Testis (tissue), 3 donors: ENCODE results near the gene CORO1C. TPM values are rescaled to one million over a fixed set of nuclear protein-coding genes. Genes with fewer than 3 reads are reported as not detected.
A peak's percentile ranks its signal among the peaks of the same experiment; 100 is the strongest.
"Not testable (repeated sequence)": the region's sequence is repeated elsewhere in the genome, so short reads cannot be mapped to it uniquely, and the experiment has no call there.

Source experiments
- DNase-seq: peaks from one replicate; pipeline ENCODE4 v3.0.0-alpha.2; 2019
- H3K27ac ChIP-seq, 2 donors: fragments of 200-600 bp; sonication (generic); one replicate each; pipeline ENCODE4 v1.5.1; 2019
- H3K27me3 ChIP-seq: fragments of 200-600 bp; sonication (generic); one replicate; pipeline ENCODE4 v1.5.1; 2019
- H3K36me3 ChIP-seq: fragments of 200-600 bp; sonication (generic); one replicate; pipeline ENCODE4 v1.5.1; 2017; ENCODE audit warnings: low read depth; ENCODE audit errors: missing control alignments
- H3K4me1 ChIP-seq: fragments of 200-600 bp; sonication (generic); one replicate; pipeline ENCODE4 v1.5.1; 2019
- H3K4me3 ChIP-seq, 2 donors: fragments of 200-600 bp; sonication (generic); one replicate each; pipeline ENCODE4 v1.5.1; 2017 to 2019
- H3K9me3 ChIP-seq: fragments of 200-600 bp; sonication (generic); one replicate; pipeline ENCODE4 v1.5.1; 2017
- POLR2A ChIP-seq: fragments of 450-650 bp; IDR thresholded peaks from one replicate; pipeline ENCODE4 v1.6.1; 2017; ENCODE audit warnings: antibody characterized with exemption, mild to moderate bottlenecking, moderate library complexity
- WGBS, 2 donors: methylation state at CpG; one replicate each; pipeline ENCODE4 v1.1.5; 2018; 5-methylcytosine and 5-hydroxymethylcytosine counted together
- intact Hi-C: fragments of 100-400 bp; cut with DNase I; formaldehyde crosslinking; loops from one replicate; pipeline ENCODE4 v1.15.1; 2023; ENCODE audit warnings: low total_unique reads
- polyA plus RNA-seq: library from polyadenylated mRNA; stranded (reverse); fragments of 350-450 nt; fragmentation: Illumina TruSeq; extraction: RNeasy Lipid Tissue Mini Kit (QIAGEN cat#74804); gene quantifications from one replicate; pipeline ENCODE4 v1.2.3, GENCODE V29; 2014; ENCODE audit warnings: low read depth, low replicate concordance; ENCODE audit not compliant: insufficient read depth
- total RNA-seq, 2 donors: library from RNA; depleted of rRNA; stranded (reverse); fragments of >200 nt; gene quantifications; one replicate each; pipeline ENCODE4 v1.2.3, GENCODE V29; 2016
- TF ChIP-seq, protein P1 (sequence below), 3 experiments: fragments of 450-650 bp in 2 of 3; fragments of 200-600 bp in 1 of 3; sonication (generic) in 1 of 3; IDR thresholded peaks; one replicate each; pipeline ENCODE4 v1.5.1; 2016 to 2019; ENCODE audit warnings: antibody characterized with exemption in 3 of 3, mild to moderate bottlenecking in 2 of 3, moderate library complexity in 1 of 3

The CORO1C gene
- total and polyA plus RNA-seq, 3 donors from 2014 or later, result 57.2 to 73.4 (median 70.2) TPM

DNA sequence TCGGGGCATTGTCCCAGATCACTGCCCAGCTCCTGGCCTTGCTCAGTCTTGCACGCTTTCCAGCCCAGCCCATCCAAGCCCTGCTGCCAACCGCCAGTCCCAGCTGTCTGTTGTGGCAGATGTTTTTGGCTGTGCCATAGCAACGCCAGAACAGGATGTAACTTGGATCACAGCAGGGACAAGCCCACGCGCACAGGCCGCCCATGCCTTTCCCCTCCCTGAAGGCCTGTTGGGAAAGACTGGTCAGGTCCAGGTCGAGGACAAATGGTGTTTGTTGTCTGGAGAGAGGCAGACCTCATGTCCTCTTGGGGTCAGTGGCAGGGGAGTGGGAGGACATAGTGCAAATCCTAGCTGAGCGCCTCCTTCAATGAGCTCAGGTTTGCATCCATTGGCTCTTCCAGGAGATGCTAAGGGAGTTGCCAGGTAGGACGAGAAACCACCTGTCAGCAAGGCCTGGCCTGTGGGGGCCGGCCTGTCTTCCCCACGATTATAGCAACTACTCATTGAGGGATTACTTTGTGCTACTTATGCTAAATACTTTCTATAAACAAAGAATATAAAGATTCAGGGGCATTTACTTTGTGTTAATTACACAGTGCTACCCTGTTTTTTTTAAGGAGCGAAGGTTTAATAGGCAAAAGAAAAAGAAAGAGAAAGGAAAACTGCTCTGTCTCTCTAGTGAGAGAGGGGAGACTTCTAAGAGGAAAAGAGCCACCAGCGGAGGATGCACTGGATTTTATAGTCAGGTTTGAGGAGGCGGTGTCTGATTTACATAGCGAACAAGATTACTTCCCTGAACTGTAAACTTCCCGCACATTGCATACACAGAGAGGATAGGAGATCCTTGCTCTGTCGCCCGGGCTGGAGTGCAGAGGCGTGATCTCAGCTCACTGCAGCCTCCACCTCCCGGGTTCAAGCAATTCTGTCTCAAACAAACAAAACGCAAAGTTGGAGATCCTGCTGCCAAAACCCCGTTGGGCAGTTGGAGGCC is 42.8 kb upstream of the CORO1C start:
- H3K36me3 ChIP-seq, result no peaks in the 10 kb centered on the region
- TF ChIP-seq POLR2A, result no peak
- TF ChIP-seq, protein P1, sequence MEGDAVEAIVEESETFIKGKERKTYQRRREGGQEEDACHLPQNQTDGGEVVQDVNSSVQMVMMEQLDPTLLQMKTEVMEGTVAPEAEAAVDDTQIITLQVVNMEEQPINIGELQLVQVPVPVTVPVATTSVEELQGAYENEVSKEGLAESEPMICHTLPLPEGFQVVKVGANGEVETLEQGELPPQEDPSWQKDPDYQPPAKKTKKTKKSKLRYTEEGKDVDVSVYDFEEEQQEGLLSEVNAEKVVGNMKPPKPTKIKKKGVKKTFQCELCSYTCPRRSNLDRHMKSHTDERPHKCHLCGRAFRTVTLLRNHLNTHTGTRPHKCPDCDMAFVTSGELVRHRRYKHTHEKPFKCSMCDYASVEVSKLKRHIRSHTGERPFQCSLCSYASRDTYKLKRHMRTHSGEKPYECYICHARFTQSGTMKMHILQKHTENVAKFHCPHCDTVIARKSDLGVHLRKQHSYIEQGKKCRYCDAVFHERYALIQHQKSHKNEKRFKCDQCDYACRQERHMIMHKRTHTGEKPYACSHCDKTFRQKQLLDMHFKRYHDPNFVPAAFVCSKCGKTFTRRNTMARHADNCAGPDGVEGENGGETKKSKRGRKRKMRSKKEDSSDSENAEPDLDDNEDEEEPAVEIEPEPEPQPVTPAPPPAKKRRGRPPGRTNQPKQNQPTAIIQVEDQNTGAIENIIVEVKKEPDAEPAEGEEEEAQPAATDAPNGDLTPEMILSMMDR (IDR thresholded peaks at IDR 0.05), result no peak
- peaks cover 29% of the 10 kb centered on the region for H3K4me1 ChIP-seq
- intact Hi-C loops, result no loop called here
- whole genome bisulfite sequencing, 2 donors, result 21 to 38% methylated on average over 18 to 23 of the region's 23 CpGs
- no peaks in the 10 kb centered on the region for H3K27me3 ChIP-seq
- H3K9me3 ChIP-seq, result no peaks in the 10 kb centered on the region
- H3K27ac ChIP-seq, result peak overlapping the region; percentile 12 to 48
- DNase-seq, result peak; percentile 85
- no peak overlapping the region for H3K4me3 ChIP-seq

DNA sequence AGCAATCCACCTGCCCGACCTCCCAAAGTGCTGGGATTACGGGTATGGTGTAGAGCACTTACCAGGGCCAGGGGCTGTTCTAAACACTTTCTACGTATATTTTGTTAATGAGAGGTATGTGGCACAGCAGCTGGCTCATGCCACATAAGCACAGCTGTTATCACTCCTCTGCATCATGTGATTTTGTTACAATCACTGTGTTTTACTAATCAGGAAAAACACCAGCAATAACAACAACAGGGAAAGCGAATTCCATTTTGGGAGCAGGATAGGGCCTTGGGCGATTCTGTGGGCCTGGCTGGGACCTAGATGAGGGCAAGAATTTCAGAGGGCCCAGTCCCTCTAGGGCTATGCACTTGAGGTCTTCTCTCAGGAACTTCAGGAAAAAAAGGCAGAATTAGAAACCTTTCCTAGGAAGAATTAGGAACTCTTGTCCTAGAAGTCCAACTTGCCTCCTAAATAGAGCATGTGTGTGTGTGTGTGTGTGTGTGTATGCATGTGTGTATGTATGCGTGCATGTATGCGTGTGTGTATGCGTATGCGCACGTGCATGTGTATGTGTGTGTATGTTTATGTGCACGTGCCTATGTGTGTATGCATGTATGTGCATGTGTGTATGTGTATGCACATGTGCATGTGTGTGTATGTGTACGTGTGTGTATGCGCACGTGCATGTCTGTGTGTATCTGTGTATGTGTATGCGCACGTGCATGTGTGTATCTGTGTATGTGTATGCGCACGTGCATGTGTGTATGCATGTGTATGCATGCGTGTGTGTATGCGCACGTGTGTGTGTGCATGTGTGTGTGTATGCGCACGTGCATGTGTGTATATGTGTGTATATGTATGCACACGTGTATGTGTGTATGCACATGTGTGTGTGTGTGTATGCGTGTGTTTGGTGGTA is 41.8 kb upstream of the CORO1C start:
- Histone ChIP-seq H3K27ac (no peak overlapping the region), H3K4me1 (peaks cover 34% of the 10 kb centered on the region)

DNA sequence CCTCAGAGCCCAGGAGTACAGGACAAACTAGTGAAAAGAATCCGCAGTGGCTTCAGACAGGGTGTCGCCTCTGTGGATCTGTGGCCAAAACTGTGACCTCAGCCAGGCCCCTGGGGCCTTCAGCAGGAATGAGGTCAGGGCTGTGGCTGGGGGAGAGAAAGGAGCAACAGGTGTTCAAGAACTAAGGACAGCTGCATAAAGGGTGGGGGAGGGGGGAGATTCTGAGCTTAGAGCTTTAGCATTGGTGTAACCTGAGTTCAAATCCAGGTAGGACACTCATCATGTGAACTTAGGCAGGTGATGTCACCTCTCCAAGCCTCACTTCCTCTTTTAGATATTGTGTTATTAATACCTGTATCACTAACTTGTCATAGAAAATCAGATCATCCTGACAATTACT is 40.9 kb upstream of the CORO1C start:
- Histone ChIP-seq H3K36me3 (no peaks in the 10 kb centered on the region), H3K27ac (no peak overlapping the region), H3K27me3 (no peaks in the 10 kb centered on the region), H3K9me3 (no peaks in the 10 kb centered on the region), H3K4me1 (peaks cover 34% of the 10 kb centered on the region), H3K4me3 (no peak overlapping the region)
- 30 to 55% methylated on average over 2 of the region's 2 CpGs for WGBS, 2 donors
- TF ChIP-seq POLR2A, result no peak
- TF ChIP-seq, protein P1 (IDR thresholded peaks at IDR 0.05), result no peak
- intact Hi-C loops, result no loop called here
- no peak for DNase-seq

More for the DNA sequence above, 41.8 kb upstream of the CORO1C start:
- Histone ChIP-seq H3K27me3 (no peaks in the 10 kb centered on the region), H3K9me3 (no peaks in the 10 kb centered on the region), H3K4me3 (no peak overlapping the region), H3K36me3 (no peaks in the 10 kb centered on the region)
- intact Hi-C loops, result no loop called here
- DNase-seq, result no peak
- TF ChIP-seq POLR2A, result no peak
- TF ChIP-seq, protein P1 (IDR thresholded peaks at IDR 0.05), result no peak
- 72 to 74% methylated on average over 25 of the region's 25 CpGs for WGBS, 2 donors

DNA sequence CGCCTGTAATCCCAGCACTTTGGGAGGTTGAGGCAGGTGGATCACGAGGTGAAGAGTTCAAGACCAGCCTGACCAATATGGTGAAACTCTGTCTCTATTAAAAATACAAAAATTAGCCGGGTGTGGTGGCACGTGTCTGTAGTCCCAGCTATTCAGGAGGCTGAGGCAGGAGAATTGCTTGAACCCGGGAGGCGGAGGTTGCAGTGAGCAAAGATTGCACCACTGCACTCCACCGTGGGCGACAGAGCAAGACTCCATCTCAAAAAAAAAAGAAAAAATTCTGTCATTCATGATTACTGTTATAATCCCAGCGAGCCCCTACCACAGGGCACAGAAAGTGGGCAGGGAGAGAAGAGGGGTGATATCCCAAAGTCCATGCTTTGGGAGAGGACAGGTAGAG is 40.5 kb upstream of the CORO1C start:
- WGBS, 2 donors, result 83 to 87% methylated on average over 9 of the region's 9 CpGs
- H3K27me3 ChIP-seq, H3K4me3 ChIP-seq, intact Hi-C loops, H3K27ac ChIP-seq, H3K36me3 ChIP-seq, DNase-seq, H3K9me3 ChIP-seq: not testable (repeated sequence)
- H3K4me1 ChIP-seq, result peaks cover 34% of the 10 kb centered on the region

DNA sequence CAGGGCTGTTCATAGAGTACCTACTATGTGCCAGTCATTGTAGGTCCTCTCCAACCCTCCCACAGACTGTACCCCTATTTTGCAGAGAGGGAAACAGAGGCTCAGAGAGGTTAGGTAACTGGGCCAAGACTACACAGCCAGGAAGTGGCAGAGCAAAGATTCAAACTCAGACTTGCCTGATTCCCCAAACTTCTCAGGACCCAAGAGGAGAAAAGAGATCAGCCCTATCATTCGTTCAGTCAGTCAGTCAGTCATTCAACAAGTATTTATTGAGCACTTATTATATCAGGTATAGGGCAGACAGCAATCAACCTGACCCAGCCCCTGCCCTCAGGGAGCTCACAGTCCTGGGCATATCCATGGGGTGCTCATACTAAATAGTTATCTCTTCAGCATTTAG is 39.6 kb upstream of the CORO1C start:
- H3K4me1 ChIP-seq, result peaks cover 36% of the 10 kb centered on the region
- no peak overlapping the region for H3K4me3 ChIP-seq
- no peak overlapping the region for H3K27ac ChIP-seq
- no peak for DNase-seq
- no peaks in the 10 kb centered on the region for H3K36me3 ChIP-seq
- intact Hi-C loops, result no loop called here
- WGBS, 2 donors, result 75 to 90% methylated on average over 1 of the region's 1 CpG
- H3K27me3 ChIP-seq, result no peaks in the 10 kb centered on the region
- no peak for TF ChIP-seq POLR2A
- TF ChIP-seq, protein P1 (IDR thresholded peaks at IDR 0.05), result no peak
- no peaks in the 10 kb centered on the region for H3K9me3 ChIP-seq
